ENCODE data around the gene NUP54. TPM values are rescaled to one million over a fixed set of nuclear protein-coding genes. Genes with fewer than 3 reads are reported as not detected.

NUP54 gene
- polyA plus RNA-seq, 3 donors = 14.0 to 29.8 (median 20.7) TPM

DNA sequence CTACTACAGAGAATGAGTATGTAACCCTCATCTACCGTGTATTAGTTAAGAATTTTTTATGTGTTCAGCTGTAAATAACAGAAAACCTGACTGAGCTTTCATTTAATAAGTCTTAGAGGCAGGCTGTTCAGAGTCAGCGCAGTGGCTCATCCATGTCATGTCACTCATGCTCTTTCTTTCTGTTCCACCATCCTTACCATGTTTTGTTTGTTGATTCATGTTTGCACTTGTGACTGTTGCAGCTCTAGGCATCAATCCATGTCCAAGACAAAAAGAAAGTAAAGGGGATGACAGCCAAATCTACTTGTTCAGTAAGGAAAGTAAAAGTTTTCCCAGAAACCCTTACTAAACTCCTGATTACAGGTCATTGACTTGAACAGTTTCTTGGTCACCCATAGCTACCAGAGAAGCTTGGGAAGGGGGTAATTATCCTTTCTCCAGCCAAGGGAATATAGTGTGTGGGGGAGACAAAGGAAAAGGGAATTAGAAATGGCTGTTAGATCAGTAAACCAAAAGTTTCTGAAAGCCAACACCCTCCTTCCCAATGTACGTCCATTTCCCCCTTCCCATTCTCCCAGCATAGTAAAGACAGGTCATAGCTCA lies 64.7 kb downstream of the NUP54 start:
- 83 to 90% (median 87%) methylated on average over 3 of the region's 3 CpGs for WGBS, 3 donors
- H3K27ac ChIP-seq (ENCODE audit: low read depth, low read length) = no peak overlapping the region

DNA sequence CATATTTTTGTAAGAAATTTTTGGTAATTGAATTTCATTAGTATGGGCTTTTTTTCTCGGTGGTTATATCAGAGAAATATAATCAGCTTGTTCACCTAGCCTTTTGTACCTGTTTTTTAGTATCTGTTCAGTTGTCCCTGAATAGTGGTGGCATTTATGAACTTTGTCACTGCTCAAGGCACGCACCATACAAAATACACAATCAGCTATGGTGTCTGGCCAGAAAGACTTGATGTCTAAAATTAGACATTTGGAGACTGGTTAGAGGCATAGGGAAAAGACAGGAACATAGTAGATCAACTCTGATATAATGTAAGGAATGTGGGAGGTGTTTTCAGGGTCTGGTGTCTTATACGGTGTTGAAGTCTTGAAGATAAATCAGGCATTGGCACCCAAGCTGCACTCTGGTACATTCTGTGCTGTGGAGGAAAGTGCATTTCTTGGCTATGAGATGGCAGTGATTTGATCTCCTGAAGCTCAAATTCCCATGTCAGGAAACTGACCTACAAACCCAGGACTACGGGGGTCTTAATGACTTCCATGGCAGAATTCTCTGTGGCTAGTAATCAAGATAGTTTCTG lies 70.1 kb downstream of the NUP54 start:
- no peak overlapping the region for H3K27ac ChIP-seq (ENCODE audit: low read depth, low read length)
- WGBS, 3 donors = 66 to 78% (median 76%) methylated on average over 4 of the region's 4 CpGs

DNA sequence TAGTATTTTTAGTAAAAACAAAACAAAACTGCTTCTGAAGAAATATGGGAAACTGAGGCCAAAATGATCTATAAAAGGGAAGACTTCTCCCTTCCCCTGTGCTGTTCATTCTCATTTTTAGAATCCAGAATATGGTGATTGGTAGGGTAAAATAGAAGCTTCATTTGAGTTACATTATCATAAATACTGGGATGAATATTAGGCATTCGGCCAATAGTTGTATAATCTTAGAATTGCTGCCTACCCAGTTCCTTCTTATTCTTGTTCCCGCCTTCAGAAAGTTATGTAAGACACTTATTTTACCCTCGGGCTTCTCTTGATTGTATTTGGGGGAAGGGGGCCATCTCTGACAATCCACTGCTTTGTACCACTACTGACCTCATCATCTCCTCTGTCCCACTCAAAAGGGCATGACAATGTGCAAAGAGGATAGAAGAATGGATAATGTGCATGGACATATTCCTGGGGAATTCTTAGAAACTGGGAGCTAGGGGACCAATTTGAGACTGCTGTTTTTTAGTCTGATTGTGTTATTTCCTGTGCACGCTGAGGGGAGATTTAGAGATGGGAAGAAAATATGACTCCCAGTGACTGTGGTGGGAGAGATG lies 73.1 kb downstream of the NUP54 start:
- no peak overlapping the region for H3K27ac ChIP-seq (ENCODE audit: low read depth, low read length)
- 48 to 85% (median 53%) methylated on average over 4 of the region's 4 CpGs for WGBS, 3 donors

DNA sequence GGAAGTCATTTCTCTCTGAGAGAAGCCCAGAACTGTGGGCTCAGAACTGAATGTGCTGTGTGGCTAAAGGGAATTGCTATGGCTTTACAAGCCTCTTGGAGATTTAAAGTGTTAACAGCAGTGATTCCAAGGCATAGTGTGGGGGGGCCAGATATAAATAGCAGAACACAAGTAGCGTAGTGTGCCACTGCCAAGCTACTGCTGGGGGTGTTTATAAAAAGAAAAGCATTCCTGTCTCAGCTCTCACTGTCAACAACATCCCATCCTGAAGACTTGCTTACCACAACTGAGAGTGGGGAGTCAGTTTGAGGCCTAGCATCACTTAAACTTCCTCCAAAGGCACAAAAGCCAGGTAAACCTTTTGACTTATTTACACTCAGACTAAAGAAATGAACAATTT lies 73.7 kb downstream of the NUP54 start, which contains the start of gene ART3:
TSS of gene ART3 (plus strand) at position 242 of the 400 bp plus-strand sequence. CDS start 1,181 bp downstream, outside the sequence.
- 66 to 81% (median 74%) methylated on average over 1 of the region's 1 CpG for WGBS, 3 donors
- H3K27ac ChIP-seq (ENCODE audit: low read depth, low read length) = no peak within 1 kb of the TSS

DNA sequence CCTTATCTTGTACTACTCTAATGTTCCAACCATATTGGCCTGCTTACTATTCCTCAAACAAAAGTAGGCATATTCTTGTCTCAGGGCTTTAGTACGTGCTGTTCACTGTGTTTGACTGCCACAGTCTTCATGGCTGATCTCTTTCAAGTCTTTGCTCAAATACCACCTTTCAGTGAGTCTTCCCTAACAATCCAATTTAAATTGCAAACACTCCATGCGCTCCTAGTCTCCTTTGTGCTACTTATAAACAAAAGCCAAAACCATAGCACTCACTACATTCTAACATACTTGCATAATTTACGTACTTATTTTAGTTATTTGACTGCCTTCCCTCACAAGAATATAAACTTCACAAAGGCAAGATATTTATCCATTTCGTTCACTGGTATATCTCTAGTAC lies 75.4 kb downstream of the NUP54 start:
- WGBS, 3 donors = 67 to 85% (median 82%) methylated on average over 4 of the region's 4 CpGs
- H3K27ac ChIP-seq (ENCODE audit: low read depth, low read length) = no peak overlapping the region

DNA sequence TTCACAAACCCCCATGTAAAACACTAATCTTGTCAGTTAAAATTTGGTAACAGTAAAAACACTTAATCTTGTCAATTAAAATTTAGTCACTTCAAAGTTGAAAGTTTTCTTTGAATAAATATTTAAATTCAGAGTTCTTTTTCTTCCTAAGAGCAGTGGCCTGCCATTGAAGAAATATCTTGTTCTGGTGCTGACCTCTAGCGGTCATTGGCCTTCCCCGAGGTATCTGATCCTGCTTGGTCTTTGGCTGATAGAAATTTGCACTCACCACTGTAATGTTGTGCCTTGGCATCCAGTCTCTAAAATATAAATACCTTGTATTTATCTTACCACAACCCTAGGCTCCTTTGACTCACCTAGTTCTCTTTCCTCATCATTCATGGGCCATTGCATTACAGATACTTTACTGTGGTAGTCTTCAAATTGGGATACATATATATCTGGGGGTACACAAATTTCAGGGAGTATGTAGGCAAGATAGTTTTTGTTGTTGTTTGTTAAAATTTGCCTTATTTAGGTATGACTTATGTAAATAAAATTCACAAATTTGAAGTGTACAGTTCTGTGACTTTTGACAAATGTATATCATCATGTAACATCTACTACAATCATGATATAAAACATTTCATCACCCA lies 80.4 kb downstream of the NUP54 start:
- H3K27ac ChIP-seq (ENCODE audit: low read depth, low read length) = no peak overlapping the region
- 0% methylated on average over 2 of the region's 2 CpGs for WGBS, 3 donors

DNA sequence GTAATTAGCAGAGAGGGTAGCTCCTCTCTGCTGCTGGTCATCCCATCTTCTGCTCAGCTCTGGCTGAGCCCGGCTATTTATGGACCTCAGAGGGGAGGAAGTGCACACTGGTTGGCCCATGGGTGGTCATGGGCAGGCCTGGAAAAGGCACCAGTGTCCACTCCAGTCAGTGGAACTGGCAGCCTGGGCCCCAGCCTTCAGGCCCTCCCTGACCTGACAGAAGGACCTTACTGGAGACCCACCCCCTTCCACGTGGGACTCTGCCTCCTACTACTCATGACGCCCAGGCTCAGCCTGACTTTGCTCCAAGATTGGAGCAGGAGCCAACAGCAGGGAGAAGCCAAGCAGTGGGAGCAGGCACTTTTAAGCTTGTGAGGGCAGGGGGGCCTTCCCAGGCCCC lies 81.7 kb downstream of the NUP54 start:
- 65 to 74% (median 69%) methylated on average over 3 of the region's 3 CpGs for WGBS, 3 donors

More for the DNA sequence above, 81.7 kb downstream of the NUP54 start:
- no peak overlapping the region for H3K27ac ChIP-seq (ENCODE audit: low read depth, low read length)

Other genes with a start within 250 kb of the NUP54 start
- not detected for gene PPEF2, start 245.9 kb downstream of the NUP54 start, polyA plus RNA-seq
- 10 to 100 TPM in 2 of 3 donors, 1 to 10 TPM in 1; 8.0 to 23.8 (median 11.2) TPM for gene NAAA, start 207.4 kb downstream of the NUP54 start, polyA plus RNA-seq
- gene SDAD1, start 157.5 kb downstream of the NUP54 start, polyA plus RNA-seq = 10 to 100 TPM; 12.4 to 17.4 (median 15.1) TPM
- gene CXCL9, start 140.9 kb downstream of the NUP54 start, polyA plus RNA-seq = under 1 TPM in 2 of 3 donors, not detected in 1; 0.14 to 0.24 TPM
- under 1 TPM; 0.34 to 0.51 (median 0.45) TPM for gene CXCL10, start 124.9 kb downstream of the NUP54 start, polyA plus RNA-seq
- gene CXCL11, start 112.3 kb downstream of the NUP54 start, polyA plus RNA-seq = 1 to 10 TPM in 1 of 3 donors, under 1 TPM in 1, not detected in 1; 0.06 to 1.8 TPM
- under 1 TPM in 2 of 3 donors, not detected in 1; 0.15 to 0.63 TPM for gene ART3, start 73.7 kb downstream of the NUP54 start, polyA plus RNA-seq
- gene SCARB2, start 65.4 kb upstream of the NUP54 start, polyA plus RNA-seq = 10 to 100 TPM; 38.5 to 64.8 (median 63.9) TPM
- gene FAM47E, start 103.3 kb upstream of the NUP54 start, polyA plus RNA-seq = 1 to 10 TPM; 3.3 to 9.0 (median 8.4) TPM
- gene STBD1, start 158.3 kb upstream of the NUP54 start, polyA plus RNA-seq = 10 to 100 TPM; 11.6 to 64.7 (median 17.5) TPM

Data from adipose tissue (tissue), 3 donors.